Neural progenitor cell (in vitro differentiated cells): ENCODE data around the gene MED27. TPM values are rescaled to one million over a fixed set of nuclear protein-coding genes. Genes with fewer than 3 reads are reported as not detected.
"Not testable (repeated sequence)": the region's sequence is repeated elsewhere in the genome, so short reads cannot be mapped to it uniquely, and the experiment has no call there.

ENCODE experiments used
- DNase-seq: peaks from one replicate; pipeline ENCODE4 v3.0.0-alpha.2; 2016; ENCODE audit warnings: low spot score
- H2AFZ ChIP-seq: fragments of 200-600 bp; sonication (generic); replicated peaks from 2 replicates; pipeline ENCODE4 v1.6.1; 2016; ENCODE audit warnings: antibody characterized with exemption
- H3F3A ChIP-seq: fragments of 200-600 bp; sonication (generic); 2 replicates; pipeline ENCODE4 v1.6.1; 2016; ENCODE audit warnings: antibody characterized with exemption, low read depth
- H3K27ac ChIP-seq: fragments of 200-600 bp; sonication (generic); 2 replicates; pipeline ENCODE4 v1.5.1; 2016; ENCODE audit warnings: mild to moderate bottlenecking
- H3K27me3 ChIP-seq: fragments of 200-600 bp; sonication (generic); 2 replicates; pipeline ENCODE4 v1.6.1; 2016; ENCODE audit warnings: mild to moderate bottlenecking, moderate library complexity
- H3K36me3 ChIP-seq: fragments of 200-600 bp; sonication (generic); 2 replicates; pipeline ENCODE4 v1.5.1; 2016
- H3K4me1 ChIP-seq: fragments of 200-600 bp; sonication (generic); 2 replicates; pipeline ENCODE4 v1.6.1; 2016; ENCODE audit warnings: mixed run types
- H3K4me2 ChIP-seq: fragments of 200-600 bp; sonication (generic); 2 replicates; pipeline ENCODE4 v1.6.1; 2016
- H3K4me3 ChIP-seq: fragments of 200-600 bp; sonication (generic); 2 replicates; pipeline ENCODE4 v1.5.1; 2016
- H3K79me2 ChIP-seq: fragments of 200-600 bp; sonication (generic); 2 replicates; pipeline ENCODE4 v1.6.1; 2016; ENCODE audit warnings: low read depth
- H3K9ac ChIP-seq: fragments of 200-600 bp; sonication (generic); 2 replicates; pipeline ENCODE4 v1.6.1; 2016
- H3K9me3 ChIP-seq: fragments of 200-600 bp; sonication (generic); 2 replicates; pipeline ENCODE4 v1.5.1; 2016; ENCODE audit warnings: low read depth
- H4K20me1 ChIP-seq: fragments of 200-600 bp; sonication (generic); 2 replicates; pipeline ENCODE4 v1.6.1; 2016; ENCODE audit warnings: low read depth
- H3K27ac Mint-ChIP-seq: 3 replicates; pipeline ENCODE4 v1.8.0; 2021; ENCODE audit warnings: mixed read lengths
- H3K27me3 Mint-ChIP-seq: 2 replicates; pipeline ENCODE4 v1.8.0; 2022; ENCODE audit warnings: low read depth, mild to moderate bottlenecking, inconsistent platforms, moderate library complexity, mixed read lengths; ENCODE audit not compliant: insufficient read depth
- H3K36me3 Mint-ChIP-seq: 3 replicates; pipeline ENCODE4 v1.8.0; 2021; ENCODE audit warnings: mixed read lengths
- H3K4me1 Mint-ChIP-seq: 3 replicates; pipeline ENCODE4 v1.8.0; 2021; ENCODE audit warnings: mixed read lengths
- H3K4me3 Mint-ChIP-seq: 3 replicates; pipeline ENCODE4 v1.8.0; 2021; ENCODE audit warnings: mild to moderate bottlenecking, moderate library complexity, mixed read lengths
- H3K9me3 Mint-ChIP-seq: 3 replicates; pipeline ENCODE4 v1.8.0; 2020; ENCODE audit warnings: mixed read lengths
- EZH2 ChIP-seq: fragments of 200-600 bp; sonication (generic); IDR thresholded peaks from 2 replicates; pipeline ENCODE4 v1.6.1; 2017; ENCODE audit warnings: antibody characterized with exemption, mild to moderate bottlenecking, moderate library complexity
- EZH2phosphoT487 ChIP-seq: fragments of 200-600 bp; sonication (generic); IDR thresholded peaks from 2 replicates; pipeline ENCODE4 v1.6.1; 2017; ENCODE audit warnings: antibody characterized with exemption
- total RNA-seq: library from RNA; depleted of rRNA; stranded (reverse); fragments of >200 nt; gene quantifications from 2 replicates; pipeline ENCODE4 v1.2.3, GENCODE V29; 2015; ENCODE audit warnings: low replicate concordance
- TF ChIP-seq, protein P1 (sequence below): fragments of 200-600 bp; sonication (generic); IDR thresholded peaks from 2 replicates; pipeline ENCODE4 v1.5.1; 2017; ENCODE audit warnings: antibody characterized with exemption, mild to moderate bottlenecking

The MED27 gene
- total RNA-seq, 1 donor from 2014 or later = 15.1 TPM

DNA sequence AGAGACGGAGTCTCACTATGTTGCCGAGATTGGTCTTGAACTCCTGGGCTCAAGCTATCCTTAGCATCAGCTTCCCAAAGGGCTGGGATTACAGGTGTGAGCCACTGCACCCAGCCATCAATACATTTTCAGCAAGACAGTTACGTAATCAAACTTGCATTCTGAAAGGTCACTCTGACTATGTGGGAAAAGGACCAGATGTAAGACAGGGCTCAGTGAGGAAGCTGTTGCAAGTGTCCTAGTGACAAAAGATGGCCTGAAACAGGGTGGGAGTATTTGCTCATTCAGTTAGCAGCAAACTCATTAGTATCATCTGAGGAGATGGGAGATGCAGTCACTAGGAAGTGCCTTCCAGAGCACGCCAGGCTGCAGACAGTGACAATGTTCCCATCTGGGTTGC is 16.9 kb downstream of the MED27 start:
- H3K9me3 ChIP-seq = no peaks in the 10 kb centered on the region
- Mint-ChIP-seq H3K4me3 (no peak overlapping the region), H3K9me3 (no peaks in the 10 kb centered on the region), H3K36me3 (peaks cover 7% of the 10 kb centered on the region), H3K4me1 (no peaks in the 10 kb centered on the region), H3K27ac (no peak overlapping the region), H3K27me3 (no peaks in the 10 kb centered on the region)
- no peak for DNase-seq
- no peak overlapping the region for H2AFZ ChIP-seq
- no peaks in the 10 kb centered on the region for H3F3A ChIP-seq
- H3K4me1 ChIP-seq = peaks cover 3% of the 10 kb centered on the region
- H3K27me3 ChIP-seq = no peaks in the 10 kb centered on the region
- TF ChIP-seq, protein P1, sequence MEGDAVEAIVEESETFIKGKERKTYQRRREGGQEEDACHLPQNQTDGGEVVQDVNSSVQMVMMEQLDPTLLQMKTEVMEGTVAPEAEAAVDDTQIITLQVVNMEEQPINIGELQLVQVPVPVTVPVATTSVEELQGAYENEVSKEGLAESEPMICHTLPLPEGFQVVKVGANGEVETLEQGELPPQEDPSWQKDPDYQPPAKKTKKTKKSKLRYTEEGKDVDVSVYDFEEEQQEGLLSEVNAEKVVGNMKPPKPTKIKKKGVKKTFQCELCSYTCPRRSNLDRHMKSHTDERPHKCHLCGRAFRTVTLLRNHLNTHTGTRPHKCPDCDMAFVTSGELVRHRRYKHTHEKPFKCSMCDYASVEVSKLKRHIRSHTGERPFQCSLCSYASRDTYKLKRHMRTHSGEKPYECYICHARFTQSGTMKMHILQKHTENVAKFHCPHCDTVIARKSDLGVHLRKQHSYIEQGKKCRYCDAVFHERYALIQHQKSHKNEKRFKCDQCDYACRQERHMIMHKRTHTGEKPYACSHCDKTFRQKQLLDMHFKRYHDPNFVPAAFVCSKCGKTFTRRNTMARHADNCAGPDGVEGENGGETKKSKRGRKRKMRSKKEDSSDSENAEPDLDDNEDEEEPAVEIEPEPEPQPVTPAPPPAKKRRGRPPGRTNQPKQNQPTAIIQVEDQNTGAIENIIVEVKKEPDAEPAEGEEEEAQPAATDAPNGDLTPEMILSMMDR = no peak
- TF ChIP-seq EZH2phosphoT487 (no peak), EZH2 (no peak)
- H3K79me2 ChIP-seq = peaks cover 46% of the 10 kb centered on the region
- no peak overlapping the region for H3K27ac ChIP-seq
- peaks cover 45% of the 10 kb centered on the region for H4K20me1 ChIP-seq
- H3K9ac ChIP-seq = no peak overlapping the region
- H3K4me3 ChIP-seq = no peak overlapping the region
- no peak overlapping the region for H3K4me2 ChIP-seq
- no peaks in the 10 kb centered on the region for H3K36me3 ChIP-seq

DNA sequence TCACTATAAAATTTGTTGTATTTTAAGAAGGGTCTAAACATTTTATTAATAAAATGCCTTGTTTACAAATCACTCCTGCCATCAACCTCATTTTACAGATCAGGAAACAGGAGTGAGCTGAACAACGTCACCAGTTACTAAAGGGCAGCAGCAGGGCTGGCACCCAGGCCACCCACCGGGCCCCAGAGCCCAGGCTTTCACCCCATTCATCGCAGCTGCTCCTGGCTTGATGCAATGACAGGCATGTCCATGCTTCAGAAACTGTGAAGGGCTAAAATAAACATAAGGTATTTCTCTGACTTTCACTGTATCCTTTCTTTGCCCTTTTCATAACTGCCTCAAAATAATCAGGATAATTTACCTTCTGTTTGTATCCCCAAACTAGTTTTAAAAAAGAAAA is 18.1 kb downstream of the MED27 start:
- no peak for TF ChIP-seq EZH2
- no peak for TF ChIP-seq EZH2phosphoT487
- no peak overlapping the region for H2AFZ ChIP-seq
- peaks cover 7% of the 10 kb centered on the region for H3K4me1 Mint-ChIP-seq
- H3K27ac Mint-ChIP-seq = no peak overlapping the region
- H3K79me2 ChIP-seq = peaks cover 56% of the 10 kb centered on the region
- no peak overlapping the region for H3K27ac ChIP-seq
- no peaks in the 10 kb centered on the region for H3K27me3 ChIP-seq
- no peaks in the 10 kb centered on the region for H3K9me3 ChIP-seq
- H3K9ac ChIP-seq = no peak overlapping the region
- no peak overlapping the region for H3K4me2 ChIP-seq
- H3K36me3 Mint-ChIP-seq = peaks cover 7% of the 10 kb centered on the region
- H3K27me3 Mint-ChIP-seq = no peaks in the 10 kb centered on the region
- peaks cover 8% of the 10 kb centered on the region for H3K4me1 ChIP-seq
- H3F3A ChIP-seq = no peaks in the 10 kb centered on the region
- no peak overlapping the region for H3K4me3 ChIP-seq
- no peak overlapping the region for H3K4me3 Mint-ChIP-seq
- no peak for DNase-seq
- H3K36me3 ChIP-seq = no peaks in the 10 kb centered on the region
- H4K20me1 ChIP-seq = peaks cover 42% of the 10 kb centered on the region
- H3K9me3 Mint-ChIP-seq = no peaks in the 10 kb centered on the region

DNA sequence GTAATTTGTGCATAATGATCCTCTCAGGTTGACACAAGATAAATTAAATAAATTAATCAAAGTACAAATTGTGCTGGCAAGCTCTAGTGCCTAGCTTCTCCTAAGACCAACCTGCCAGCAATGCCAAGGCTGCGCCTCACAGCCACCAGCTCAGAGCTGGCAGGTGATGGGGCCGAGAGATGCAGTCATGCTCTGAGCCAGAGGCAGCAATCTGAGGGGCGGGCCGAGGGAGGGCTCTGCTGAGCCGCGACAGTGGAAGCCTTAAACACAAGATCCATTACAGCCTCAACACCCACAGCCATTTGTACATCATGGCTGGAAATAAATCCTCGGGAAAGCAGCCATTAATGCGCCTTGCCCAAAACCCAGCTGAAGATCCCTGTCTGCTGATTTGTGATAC is 20.3 kb downstream of the MED27 start:
- peaks cover 19% of the 10 kb centered on the region for H3K4me1 ChIP-seq
- Mint-ChIP-seq H3K4me1 (peaks cover 16% of the 10 kb centered on the region), H3K9me3 (no peaks in the 10 kb centered on the region), H3K27me3 (peaks cover 3% of the 10 kb centered on the region), H3K27ac (no peak overlapping the region), H3K4me3 (no peak overlapping the region), H3K36me3 (peaks cover 7% of the 10 kb centered on the region)
- no peaks in the 10 kb centered on the region for H3K27me3 ChIP-seq
- no peak overlapping the region for H3K9ac ChIP-seq
- H3K27ac ChIP-seq = no peak overlapping the region
- H3K4me3 ChIP-seq = no peak overlapping the region
- H3F3A ChIP-seq = no peaks in the 10 kb centered on the region
- H3K4me2 ChIP-seq = no peak overlapping the region
- no peak for DNase-seq
- H4K20me1 ChIP-seq = peaks cover 26% of the 10 kb centered on the region
- H3K36me3 ChIP-seq = no peaks in the 10 kb centered on the region
- TF ChIP-seq EZH2 (no peak), EZH2phosphoT487 (no peak)
- TF ChIP-seq, protein P1 = no peak
- no peak overlapping the region for H2AFZ ChIP-seq
- H3K79me2 ChIP-seq = peaks cover 69% of the 10 kb centered on the region
- H3K9me3 ChIP-seq = no peaks in the 10 kb centered on the region

DNA sequence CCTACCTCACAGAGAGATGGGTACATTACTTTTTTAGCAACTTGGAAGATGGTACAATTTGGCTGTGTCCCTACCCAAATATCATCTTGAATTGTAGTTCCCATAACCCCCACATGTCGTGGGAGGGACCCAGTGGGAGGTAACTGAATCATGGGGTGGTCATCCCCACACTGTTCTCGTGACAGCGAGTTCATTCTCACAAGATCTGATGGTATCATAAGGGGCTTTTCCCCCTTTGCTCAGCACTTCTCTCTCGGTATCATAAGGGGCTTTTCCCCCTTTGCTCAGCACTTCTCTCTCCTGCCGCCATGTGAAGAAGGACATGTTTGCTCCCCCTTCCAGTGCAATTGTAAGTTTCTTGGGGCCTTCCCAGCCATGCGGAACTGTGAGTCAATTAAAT is 21.4 kb downstream of the MED27 start:
- not testable (repeated sequence) for H3K27ac ChIP-seq, H3K9me3 ChIP-seq, H3K27ac Mint-ChIP-seq, DNase-seq, H3K4me2 ChIP-seq, H3K27me3 ChIP-seq, H3K9me3 Mint-ChIP-seq, H3K36me3 ChIP-seq, H3K36me3 Mint-ChIP-seq, H3K4me3 ChIP-seq, H3K9ac ChIP-seq, H3K4me3 Mint-ChIP-seq, H3K27me3 Mint-ChIP-seq, H3F3A ChIP-seq, H2AFZ ChIP-seq
- Histone ChIP-seq H4K20me1 (peaks cover 15% of the 10 kb centered on the region), H3K79me2 (peaks cover 65% of the 10 kb centered on the region), H3K4me1 (peaks cover 22% of the 10 kb centered on the region)
- peaks cover 21% of the 10 kb centered on the region for H3K4me1 Mint-ChIP-seq
